ENCODE results near the gene ZNF384.

Gene ZNF384

DNA sequence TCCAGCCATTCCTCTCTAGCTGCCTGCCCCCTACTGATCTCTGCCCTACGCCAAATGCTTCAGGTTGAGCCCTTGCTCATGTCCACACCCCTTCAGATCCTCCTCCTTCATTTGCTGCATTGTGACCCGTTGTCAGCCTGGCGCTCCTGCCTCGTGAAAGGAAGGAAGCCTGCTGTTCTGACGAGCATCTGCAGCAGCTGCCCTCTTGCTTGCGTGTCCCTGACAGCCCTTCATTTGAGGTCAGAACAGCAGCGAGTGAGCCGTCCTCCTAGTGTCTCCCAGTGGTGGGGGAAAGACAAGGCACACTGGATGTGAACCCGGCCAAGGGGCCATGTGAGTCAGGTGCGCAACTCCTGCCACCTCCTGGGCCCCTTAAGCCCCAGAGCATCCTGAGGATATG is 14.5 kb upstream of the ZNF384 start:
- TF ChIP-seq, protein P1, sequence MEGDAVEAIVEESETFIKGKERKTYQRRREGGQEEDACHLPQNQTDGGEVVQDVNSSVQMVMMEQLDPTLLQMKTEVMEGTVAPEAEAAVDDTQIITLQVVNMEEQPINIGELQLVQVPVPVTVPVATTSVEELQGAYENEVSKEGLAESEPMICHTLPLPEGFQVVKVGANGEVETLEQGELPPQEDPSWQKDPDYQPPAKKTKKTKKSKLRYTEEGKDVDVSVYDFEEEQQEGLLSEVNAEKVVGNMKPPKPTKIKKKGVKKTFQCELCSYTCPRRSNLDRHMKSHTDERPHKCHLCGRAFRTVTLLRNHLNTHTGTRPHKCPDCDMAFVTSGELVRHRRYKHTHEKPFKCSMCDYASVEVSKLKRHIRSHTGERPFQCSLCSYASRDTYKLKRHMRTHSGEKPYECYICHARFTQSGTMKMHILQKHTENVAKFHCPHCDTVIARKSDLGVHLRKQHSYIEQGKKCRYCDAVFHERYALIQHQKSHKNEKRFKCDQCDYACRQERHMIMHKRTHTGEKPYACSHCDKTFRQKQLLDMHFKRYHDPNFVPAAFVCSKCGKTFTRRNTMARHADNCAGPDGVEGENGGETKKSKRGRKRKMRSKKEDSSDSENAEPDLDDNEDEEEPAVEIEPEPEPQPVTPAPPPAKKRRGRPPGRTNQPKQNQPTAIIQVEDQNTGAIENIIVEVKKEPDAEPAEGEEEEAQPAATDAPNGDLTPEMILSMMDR (tag by site-specific recombination; IDR thresholded peaks at IDR 0.05), result peak; percentile 40; the same call in 1 of the 2 replicates
- peak; percentile 46; the same call in 1 of the 2 replicates for TF ChIP-seq ZNF600 (tag by site-specific recombination; IDR thresholded peaks at IDR 0.05)
- TF ChIP-seq ZNF341 (tag by site-specific recombination; IDR thresholded peaks at IDR 0.05; ENCODE audit: low read depth), result peak; percentile 40; the same call in 1 of the 2 replicates
- no peak for TF ChIP-seq SP2 (tag by site-specific recombination; IDR thresholded peaks at IDR 0.05)
- TF ChIP-seq, protein P2, sequence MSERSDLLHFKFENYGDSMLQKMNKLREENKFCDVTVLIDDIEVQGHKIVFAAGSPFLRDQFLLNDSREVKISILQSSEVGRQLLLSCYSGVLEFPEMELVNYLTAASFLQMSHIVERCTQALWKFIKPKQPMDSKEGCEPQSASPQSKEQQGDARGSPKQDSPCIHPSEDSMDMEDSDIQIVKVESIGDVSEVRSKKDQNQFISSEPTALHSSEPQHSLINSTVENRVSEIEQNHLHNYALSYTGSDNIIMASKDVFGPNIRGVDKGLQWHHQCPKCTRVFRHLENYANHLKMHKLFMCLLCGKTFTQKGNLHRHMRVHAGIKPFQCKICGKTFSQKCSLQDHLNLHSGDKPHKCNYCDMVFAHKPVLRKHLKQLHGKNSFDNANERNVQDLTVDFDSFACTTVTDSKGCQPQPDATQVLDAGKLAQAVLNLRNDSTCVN (tag by site-specific recombination; optimal IDR thresholded peaks at IDR 0.05), result peak; percentile 10
- POLR2A ChIA-PET, result interaction anchor here (1.4 kb wide), 1 partner anchor 20 kb away, joined by 8 read pairs; no protein-coding TSS in a partner anchor
- H3K36me3 ChIP-seq (ENCODE audit: control insufficient read depth in 2 of 2, insufficient read depth in 1 of 2, low read length in 2 of 2), result no peaks in the 10 kb centered on the region
- CTCF ChIA-PET, result no interaction called here
- H3K4me1 ChIP-seq (ENCODE audit: control insufficient read depth, insufficient read depth, low read length), result no peaks in the 10 kb centered on the region
- H3K9me3 ChIP-seq (ENCODE audit: control insufficient read depth, insufficient read depth, low read depth, low read length), result no peaks in the 10 kb centered on the region
- H3K27ac ChIP-seq (ENCODE audit: extremely low read depth, low read depth, low read length), result no peak overlapping the region
- H3K4me3 ChIP-seq (ENCODE audit: low read depth, low read length), result no peak overlapping the region

DNA sequence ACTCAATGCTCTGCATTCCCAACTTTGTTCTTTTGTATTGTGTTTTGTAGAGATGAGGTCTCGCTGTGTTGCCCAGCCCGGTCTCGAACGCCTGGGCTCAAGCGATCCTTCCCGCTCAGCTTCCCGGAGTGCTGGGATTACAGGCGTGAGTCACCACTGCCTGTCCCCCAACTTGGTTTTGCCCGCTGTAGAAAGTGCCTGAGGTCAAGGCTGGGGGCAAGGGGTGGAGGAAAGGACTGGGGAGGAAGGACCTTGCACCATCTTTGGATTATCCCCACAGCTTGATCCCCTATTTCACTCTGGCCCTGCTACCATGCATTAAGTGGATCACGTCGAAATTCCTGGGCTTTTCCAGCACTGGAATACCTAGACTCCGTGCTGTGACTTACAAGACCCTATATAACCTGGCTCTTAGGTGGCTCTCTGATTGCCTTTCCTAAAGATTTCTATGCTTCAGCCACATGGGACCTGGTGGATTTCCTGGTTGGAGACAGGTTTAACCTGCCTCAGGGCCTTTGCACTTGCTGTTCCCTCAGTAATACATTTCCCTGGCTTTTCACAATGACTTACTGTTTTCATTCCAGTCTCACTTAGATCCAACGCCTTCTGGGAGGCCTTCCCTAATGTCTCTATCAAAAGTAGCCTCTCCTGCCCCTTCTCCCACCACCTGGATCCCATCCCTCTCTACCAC is 12.0 kb upstream of the ZNF384 start:
- Histone ChIP-seq H3K4me1 (ENCODE audit: control insufficient read depth, insufficient read depth, low read length) (no peaks in the 10 kb centered on the region), H3K27ac (ENCODE audit: extremely low read depth, low read depth, low read length) (no peak overlapping the region), H3K4me3 (ENCODE audit: low read depth, low read length) (peak overlapping the region; percentile 43; the same call in 1 of the 2 replicates), H3K9me3 (ENCODE audit: control insufficient read depth, insufficient read depth, low read depth, low read length) (no peaks in the 10 kb centered on the region), H3K36me3 (ENCODE audit: control insufficient read depth in 2 of 2, insufficient read depth in 1 of 2, low read length in 2 of 2) (peaks cover 0 to 9% of the 10 kb centered on the region in 2 experiments; a peak in 1 of 3 replicates)
- CTCF ChIA-PET, result interaction anchor here (1.0 kb wide), 1 partner anchor 236 kb away, joined by 3 read pairs; no protein-coding TSS in a partner anchor
- TF ChIP-seq ZNF623 (tag by site-specific recombination; IDR thresholded peaks at IDR 0.05) (peak; percentile 99), ZEB2 (tag by site-specific recombination; IDR thresholded peaks at IDR 0.05) (0 out of 2 replicates have a peak, but pooled peaks have one; percentile 15), ZNF48 (tag by site-specific recombination; IDR thresholded peaks at IDR 0.05) (no peak), ZNF221 (tag by site-specific recombination; IDR thresholded peaks at IDR 0.05; ENCODE audit: borderline replicate concordance) (no peak), ZNF335 (tag by site-specific recombination; conservative IDR thresholded peaks at IDR 0.05) (peak; percentile 84), ZIC2 (tag by site-specific recombination; IDR thresholded peaks at IDR 0.05) (peak; percentile 16; the same call in 1 of the 2 replicates)
- TF ChIP-seq, protein P3, sequence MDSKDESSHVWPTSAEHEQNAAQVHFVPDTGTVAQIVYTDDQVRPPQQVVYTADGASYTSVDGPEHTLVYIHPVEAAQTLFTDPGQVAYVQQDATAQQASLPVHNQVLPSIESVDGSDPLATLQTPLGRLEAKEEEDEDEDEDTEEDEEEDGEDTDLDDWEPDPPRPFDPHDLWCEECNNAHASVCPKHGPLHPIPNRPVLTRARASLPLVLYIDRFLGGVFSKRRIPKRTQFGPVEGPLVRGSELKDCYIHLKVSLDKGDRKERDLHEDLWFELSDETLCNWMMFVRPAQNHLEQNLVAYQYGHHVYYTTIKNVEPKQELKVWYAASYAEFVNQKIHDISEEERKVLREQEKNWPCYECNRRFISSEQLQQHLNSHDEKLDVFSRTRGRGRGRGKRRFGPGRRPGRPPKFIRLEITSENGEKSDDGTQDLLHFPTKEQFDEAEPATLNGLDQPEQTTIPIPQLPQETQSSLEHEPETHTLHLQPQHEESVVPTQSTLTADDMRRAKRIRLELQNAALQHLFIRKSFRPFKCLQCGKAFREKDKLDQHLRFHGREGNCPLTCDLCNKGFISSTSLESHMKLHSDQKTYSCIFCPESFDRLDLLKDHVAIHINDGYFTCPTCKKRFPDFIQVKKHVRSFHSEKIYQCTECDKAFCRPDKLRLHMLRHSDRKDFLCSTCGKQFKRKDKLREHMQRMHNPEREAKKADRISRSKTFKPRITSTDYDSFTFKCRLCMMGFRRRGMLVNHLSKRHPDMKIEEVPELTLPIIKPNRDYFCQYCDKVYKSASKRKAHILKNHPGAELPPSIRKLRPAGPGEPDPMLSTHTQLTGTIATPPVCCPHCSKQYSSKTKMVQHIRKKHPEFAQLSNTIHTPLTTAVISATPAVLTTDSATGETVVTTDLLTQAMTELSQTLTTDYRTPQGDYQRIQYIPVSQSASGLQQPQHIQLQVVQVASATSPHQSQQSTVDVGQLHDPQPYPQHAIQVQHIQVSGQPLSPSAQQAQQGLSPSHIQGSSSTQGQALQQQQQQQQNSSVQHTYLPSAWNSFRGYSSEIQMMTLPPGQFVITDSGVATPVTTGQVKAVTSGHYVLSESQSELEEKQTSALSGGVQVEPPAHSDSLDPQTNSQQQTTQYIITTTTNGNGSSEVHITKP (tag by site-specific recombination; IDR thresholded peaks at IDR 0.05), result peak; percentile 47; the same call in 1 of the 2 replicates
- TF ChIP-seq, protein P4, sequence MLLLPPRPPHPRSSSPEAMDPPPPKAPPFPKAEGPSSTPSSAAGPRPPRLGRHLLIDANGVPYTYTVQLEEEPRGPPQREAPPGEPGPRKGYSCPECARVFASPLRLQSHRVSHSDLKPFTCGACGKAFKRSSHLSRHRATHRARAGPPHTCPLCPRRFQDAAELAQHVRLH (tag by site-specific recombination; IDR thresholded peaks at IDR 0.05), result 0 out of 2 replicates have a peak, but pooled peaks have one; percentile 33
- POLR2A ChIA-PET, result no interaction called here
